AG09309 (cell line): ENCODE data around the gene B3GALT5.
"Not testable (repeated sequence)": the region's sequence is repeated elsewhere in the genome, so short reads cannot be mapped to it uniquely, and the experiment has no call there.

Source experiments
- DNase-seq: peaks from one replicate; pipeline ENCODE4 v3.0.0-alpha.2; 2010; ENCODE audit warnings: low read depth
- H3K4me3 ChIP-seq: 2 replicates; pipeline ENCODE4 v1.5.1; 2011; ENCODE audit warnings: mild to moderate bottlenecking, low read depth, low read length, moderate library complexity; ENCODE audit not compliant: control insufficient read depth
- CTCF ChIP-seq: IDR thresholded peaks from 2 replicates; pipeline ENCODE4 v1.5.1; 2011; ENCODE audit warnings: mild to moderate bottlenecking, low read depth, low read length, inconsistent platforms; ENCODE audit not compliant: insufficient read depth, control insufficient read depth; ENCODE audit errors: missing control alignments

The B3GALT5 gene

GRCh38 chr21:39579734-39580332, 32.9 kb upstream of the B3GALT5 start:
- H3K4me3 ChIP-seq: no peak overlapping the region
- no peak for TF ChIP-seq CTCF
- no peak for DNase-seq

DNA sequence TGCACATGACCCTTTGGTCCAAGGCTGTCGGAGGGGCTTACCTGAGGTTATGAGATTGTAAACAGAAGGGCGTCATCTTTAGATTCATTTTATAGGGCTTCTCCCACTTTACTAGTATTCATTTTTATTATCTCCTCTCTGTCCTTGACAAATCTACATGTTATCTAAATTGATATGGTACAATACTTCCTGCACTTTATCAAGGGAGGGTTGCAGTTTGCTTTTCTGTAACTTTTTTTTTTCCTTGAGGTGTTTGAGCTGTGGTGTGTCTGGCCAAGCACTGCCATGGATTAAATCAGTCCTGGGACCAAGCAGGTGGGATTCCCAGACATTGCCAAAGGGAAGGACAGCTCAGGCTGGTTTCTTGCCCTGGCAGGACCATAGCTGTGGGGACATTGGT, 32.0 kb upstream of the B3GALT5 start:
- no peak overlapping the region for H3K4me3 ChIP-seq
- DNase-seq: no peak
- no peak for TF ChIP-seq CTCF

DNA sequence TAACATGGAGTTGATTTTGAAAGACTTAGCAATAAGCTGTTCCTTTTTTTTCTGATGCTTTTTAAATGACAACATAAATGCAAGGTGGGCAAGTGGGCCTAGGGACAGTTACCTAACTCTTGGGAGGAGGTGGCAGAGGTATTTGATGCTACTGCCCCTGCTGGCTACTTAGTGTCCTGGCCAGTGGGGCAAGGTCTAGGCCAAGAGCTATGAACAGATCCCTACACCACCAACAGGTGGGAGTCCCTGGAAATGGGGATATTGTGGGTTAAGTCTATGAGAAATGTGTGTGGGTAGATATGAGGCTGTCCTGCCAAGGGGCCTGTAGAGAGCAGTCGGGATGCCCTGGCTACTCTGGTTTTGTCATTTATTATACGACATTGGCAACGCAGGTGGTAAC, 31.3 kb upstream of the B3GALT5 start:
- DNase-seq: no peak
- TF ChIP-seq CTCF: no peak
- H3K4me3 ChIP-seq: no peak overlapping the region

- TF ChIP-seq CTCF: no peak
- no peak overlapping the region for H3K4me3 ChIP-seq
- no peak for DNase-seq
These were observed 30.0 kb upstream of the B3GALT5 start for GRCh38 chr21:39582749-39583148.

DNA sequence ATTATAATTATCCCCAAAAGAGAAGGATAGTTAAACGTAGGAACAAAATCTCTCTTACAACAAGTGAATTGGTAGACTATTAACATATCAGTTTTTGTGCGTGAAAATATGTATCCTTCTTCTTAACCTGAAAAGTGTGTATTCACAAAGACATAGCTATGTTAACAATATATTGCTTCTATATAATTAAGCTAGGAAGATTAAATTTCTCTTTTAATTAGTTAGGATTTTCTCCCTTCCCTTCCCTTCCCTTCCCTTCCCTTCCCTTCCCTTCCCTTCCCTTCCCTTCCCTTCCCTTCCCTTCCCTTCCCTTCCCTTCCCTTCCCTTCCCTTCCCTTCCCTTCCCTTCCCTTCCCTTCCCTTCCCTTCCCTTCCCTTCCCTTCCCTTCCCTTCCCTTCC, 29.2 kb upstream of the B3GALT5 start:
- DNase-seq, H3K4me3 ChIP-seq: not testable (repeated sequence)

GRCh38 chr21:39587376-39587775, 25.4 kb upstream of the B3GALT5 start:
- TF ChIP-seq CTCF: no peak
- H3K4me3 ChIP-seq: no peak overlapping the region
- DNase-seq: no peak

- no peak for DNase-seq
- no peak overlapping the region for H3K4me3 ChIP-seq
- no peak for TF ChIP-seq CTCF
These were observed 23.9 kb upstream of the B3GALT5 start for GRCh38 chr21:39588884-39589283.
